ENCODE results near the gene RPP21.

RPP21 gene

DNA sequence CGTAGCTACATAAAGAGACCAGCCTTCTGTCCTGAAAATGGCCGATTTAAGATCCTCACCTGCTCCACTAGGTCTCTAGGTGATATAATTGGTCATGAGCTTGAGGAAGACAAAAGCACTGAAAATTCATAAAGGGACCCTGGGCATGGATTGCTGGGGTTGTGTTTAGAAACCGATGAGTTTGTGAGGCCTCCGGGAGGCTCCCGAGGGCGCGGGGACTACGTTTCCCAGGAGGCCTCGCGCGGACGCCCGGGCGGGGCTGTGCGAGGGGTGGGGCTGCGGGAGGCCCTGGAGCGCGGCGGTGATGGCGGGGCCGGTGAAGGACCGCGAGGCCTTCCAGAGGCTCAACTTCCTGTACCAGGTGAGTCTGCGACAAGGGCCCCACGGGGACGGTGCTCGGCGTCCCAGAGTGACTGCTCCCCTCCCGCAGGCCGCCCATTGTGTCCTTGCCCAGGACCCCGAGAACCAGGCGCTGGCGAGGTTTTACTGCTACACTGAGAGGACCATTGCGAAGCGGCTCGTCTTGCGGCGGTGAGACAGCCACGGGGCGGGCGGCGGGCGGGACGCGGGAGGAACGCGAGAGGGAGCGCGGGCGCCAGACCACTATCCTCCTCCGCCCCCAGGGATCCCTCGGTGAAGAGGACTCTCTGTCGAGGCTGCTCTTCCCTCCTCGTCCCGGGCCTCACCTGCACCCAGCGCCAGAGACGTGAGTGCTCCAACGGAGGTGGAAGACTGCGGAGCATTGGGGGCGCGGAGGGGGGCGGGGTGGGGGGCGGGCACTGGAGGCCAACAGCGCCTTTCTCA, at the start of gene RPP21:
TSS of gene RPP21 (plus strand) at position 289 of the 804 bp plus-strand sequence. CDS start at position 305, 16 bp downstream.
- peak; percentile 75 for DNase-seq (ENCODE audit: low read depth)

DNA sequence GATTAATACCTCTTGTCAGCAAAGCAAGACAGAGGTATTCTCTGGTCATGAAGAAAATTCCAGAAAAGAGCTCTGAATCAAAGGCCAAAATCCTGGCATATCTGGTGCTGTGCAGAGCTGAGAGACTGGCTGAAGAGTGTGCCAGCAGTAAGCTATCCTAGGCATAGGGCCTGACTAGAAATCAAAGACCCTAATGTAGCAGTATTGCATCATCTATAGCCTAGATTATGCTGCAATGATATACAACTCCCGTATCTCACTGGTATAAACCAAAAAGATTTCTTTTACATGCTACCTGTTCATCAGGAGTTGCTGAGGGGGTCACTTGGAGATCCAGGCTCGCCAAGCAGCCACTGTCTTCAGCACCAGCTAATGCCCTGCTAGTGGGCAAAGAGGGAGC, 49.1 kb upstream of the RPP21 start:
- no peak for DNase-seq (ENCODE audit: low read depth)

DNA sequence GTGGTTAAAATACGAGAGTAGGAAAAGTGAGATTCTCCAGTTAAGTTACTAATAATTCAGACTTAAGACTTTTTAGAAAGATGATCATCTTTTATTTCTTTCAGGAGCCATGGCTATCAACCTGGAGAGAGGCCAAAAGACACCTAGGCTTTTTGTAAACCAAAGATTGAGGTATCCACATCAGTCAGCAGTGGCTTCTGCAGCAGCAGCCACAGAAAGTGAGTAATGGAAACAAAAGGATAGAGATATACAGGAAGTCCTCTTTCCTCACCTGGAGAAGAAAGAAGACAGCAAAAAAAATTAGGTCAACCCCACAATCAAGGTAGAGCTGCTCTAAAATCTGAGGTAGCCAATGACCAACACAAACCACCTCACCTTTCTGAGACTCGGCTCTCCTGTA, 41.0 kb upstream of the RPP21 start:
- no peak for DNase-seq (ENCODE audit: low read depth)

DNA sequence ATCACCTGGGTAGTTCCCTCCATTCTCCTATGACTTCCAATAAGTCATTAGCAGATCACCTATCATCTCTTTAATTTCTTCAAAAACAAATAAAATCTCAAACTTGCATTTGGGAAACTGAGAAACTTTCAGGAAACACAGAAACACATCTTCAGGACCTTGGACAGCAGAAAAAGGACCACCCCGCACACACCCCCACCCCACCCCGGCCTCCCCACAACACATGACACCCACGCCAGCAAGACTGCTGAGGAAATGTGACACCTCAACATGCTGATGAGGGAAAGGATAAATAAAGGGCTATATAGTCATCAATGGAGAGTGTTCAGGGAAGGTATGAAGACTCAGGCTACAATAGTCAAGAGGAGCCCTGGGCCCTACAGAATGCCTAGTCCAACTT, 33.9 kb upstream of the RPP21 start:
- no peak for DNase-seq (ENCODE audit: low read depth)

DNA sequence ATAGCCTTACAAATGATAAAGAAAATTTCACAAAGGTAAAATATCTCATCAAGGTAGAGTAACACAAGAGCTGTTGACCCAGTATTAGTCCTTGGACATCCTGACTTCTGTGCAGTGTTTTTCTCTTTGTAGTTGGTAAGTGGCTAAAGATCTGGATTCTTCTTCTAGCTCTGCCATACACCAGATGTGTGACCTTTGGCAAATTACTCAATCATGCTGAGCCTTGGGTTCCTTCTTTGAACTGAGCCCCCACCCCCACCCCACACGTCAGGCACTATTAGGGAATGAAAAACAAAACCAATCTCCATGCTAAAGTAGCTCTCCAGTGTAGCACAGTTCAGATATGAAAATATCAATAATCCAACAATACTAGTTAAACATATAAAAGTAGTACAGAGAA, 33.3 kb upstream of the RPP21 start:
- no peak for DNase-seq (ENCODE audit: low read depth)

DNA sequence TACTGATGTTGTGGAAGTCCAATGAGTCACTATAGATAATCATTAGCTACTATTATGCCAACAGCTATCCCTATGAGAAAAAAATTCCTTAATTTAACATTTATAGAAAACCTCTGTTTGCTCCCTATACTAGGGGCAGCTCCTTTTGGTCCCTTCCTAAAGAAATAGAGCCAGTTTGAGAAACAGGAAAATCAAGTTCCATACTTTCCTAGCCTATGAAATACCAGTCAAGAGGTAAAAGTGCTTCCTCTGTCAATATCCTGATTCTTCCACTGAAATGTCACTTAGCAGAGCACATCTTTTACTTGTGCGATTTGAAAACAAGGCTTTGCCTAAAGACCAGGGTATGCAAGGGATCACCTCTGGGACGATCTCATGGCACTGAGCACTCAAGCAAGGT, 32.7 kb upstream of the RPP21 start:
- DNase-seq (ENCODE audit: low read depth), result no peak

DNA sequence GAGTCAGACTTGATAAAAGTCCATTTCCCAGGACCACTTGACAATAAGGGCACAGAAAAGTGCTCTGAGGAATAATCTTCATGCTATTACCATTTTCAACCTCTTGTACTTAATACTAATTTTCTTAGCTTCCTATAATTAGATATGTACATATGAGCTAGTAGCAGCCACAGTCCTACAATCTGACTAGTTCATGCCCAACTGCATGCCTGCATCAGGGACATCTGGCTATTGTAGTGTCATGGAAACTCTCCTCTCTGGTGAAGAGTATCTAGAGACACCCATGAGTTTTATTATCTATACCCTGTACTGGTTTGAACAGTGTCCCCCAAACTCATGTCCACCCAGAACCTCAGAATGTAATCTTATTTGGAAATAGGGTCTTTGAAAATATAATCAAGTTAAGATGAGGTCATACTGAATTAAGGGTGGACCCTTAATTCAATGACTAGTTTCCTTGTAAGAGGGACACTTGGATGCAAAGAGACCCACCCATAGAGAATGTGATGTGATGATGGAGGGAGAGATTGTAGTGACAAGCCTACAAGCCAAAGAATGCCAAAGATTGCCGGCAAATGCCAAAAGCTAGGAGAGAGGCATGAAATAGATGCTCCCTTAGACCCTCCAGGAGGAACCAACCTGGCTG, 32.2 kb upstream of the RPP21 start:
- DNase-seq (ENCODE audit: low read depth), result no peak

DNA sequence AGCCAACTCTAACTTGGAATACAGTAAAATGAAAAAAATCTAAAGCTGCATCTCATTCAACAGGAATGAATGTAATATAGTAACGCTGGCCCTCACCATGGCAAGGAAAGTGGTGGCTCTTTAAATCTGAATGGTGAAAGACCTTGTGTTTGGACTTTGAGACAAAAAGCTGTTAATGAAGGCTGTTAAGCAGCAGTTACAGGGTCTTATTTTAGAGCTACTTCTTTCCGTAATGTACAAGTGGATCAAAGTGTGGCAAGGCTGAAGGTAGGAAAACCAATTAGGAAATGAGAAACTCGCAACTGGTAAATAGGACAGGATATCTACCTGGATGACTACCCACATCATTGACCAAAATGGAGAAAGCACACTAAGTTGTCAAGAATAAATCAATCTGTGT, 29.8 kb upstream of the RPP21 start:
- no peak for DNase-seq (ENCODE audit: low read depth)

DNA sequence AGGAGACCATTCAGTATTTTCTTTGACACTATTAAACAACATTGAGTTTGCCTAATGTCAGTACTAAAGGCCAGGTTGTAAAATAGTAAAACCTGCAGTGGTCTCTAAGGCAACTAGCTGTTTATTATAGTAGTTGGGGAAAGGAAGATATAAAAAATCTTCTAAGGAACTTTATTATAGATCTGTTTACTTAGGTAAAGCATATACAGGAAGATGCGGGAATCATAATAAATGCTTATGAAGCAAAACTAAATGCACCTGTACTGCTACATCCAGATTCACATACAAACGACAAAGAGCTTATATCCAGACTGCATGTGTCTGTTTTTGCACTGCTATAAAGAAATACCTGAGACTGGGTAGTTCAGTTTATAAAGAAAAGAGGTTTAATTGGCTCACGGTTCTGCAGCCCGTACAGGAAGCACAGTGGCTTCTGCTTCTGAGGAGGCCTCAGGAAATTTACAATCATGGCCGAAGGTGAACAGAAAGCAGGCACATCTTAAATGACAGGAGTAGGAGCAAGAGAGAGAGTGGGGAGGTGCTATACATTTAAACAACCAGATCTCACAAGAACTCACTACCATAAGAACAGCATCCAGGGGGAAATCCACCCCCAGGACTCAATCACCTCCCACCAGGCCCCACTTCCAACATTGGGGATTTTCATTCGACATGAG, 26.9 kb upstream of the RPP21 start:
- DNase-seq (ENCODE audit: low read depth), result no peak

DNA sequence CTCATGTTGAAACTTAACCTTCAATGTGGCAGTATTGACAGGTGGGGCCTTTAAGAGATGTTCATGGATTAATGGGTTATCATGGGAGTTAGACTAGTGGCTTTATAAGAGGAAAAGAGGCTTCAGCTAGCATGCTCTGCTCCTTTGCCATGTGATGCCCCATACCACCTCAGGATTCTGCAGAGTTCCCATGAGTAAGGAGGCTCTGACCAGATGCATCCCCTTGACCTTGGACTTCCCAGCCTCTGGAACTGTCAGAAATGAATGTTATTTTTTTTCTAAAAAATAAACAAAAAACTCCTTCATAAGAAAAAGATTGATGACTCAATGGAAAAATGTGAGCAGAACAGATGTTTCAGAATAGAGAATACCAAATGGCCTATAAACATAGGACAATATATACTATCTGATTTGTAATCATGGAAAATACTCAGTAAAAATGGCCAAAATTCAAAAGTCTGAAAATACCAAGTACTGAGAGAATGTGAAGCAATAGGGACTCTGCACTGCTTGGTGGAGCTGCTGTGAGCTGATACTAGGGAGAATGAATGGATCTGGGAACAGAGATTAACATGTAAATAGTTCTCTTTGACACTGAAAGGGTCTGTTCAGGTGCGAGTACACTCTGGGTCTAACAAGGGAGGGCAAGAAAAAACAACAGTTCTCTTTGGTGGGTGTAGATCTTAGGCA, 25.7 kb upstream of the RPP21 start:
- no peak for DNase-seq (ENCODE audit: low read depth)

DNA sequence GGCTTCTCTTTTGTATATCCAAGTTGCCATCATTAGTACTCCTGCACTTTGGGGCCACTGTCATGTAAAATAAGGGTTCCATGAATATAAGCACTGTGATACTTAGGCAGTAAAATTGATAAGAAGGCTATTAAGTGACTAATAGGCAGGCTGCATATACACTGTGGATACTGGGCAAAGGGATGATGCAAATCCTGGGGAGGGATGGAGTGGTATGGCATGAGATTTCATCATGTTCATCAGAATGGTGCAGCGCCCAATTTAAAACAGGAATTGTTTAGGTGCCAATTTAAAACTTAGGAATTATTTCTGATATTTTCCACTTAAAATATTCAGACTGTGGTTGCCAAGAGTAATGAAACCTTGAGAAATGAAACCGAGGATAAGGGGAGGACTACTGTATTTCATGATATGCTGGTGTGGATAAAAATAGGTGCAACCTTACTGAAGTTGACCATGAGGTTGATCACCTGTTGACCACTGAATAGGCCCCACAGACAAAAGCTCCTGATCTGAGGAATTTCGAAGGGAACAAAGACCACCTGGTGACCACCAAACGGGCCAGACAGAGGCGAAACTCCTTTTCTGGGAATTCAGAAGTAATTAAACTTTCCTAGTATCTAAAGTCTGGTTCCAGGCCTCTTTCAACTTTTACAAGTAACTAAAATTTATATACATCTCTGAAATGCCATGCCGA, 23.1 kb upstream of the RPP21 start:
- DNase-seq (ENCODE audit: low read depth), result no peak

DNA sequence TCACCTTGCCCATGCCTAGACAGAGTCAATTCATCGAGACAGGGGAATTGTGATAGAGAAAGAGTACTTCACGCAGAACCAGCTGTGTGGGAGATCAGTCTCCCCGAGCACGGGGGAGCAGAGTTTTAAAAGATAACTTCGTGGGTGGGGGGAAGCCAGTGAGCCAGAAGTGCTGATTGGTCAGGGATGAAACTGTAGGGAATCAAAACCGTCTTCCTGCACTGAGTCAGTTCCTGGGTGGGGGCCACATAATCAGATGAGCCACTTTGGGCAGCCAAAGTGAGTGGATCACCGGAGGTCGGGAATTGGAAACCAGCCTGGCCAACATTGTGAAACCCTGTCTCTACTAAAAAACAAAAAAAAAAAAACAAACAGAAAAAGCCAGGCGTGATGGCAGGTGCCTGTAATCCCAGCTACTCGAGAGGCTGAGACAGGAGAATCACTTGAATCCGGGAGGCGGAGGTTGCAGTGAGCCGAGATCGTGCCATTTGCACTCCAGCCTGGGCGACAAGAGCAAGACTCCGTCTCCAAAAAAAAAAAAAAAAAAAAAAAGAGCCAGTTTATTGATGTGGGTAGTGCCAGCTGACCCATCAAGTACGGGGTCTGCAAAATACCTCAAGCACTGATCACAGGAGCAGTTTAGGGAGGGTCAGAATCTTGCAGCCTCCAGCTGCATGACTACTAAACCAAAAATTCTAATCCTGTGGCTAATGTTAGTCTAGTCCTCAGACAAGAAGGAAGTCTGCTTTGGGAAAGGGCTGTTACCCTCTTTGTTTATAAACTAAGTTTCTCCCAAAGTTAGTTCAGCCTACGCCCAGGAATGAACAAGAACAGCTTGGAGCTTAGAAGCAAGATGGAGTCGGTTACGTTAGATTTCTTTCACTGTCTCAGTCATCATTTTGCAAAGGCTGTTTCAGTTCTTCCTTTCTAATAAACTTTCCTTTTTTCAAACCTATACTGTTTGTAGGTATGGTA, 22.1 kb upstream of the RPP21 start:
- no peak for DNase-seq (ENCODE audit: low read depth)

DNA sequence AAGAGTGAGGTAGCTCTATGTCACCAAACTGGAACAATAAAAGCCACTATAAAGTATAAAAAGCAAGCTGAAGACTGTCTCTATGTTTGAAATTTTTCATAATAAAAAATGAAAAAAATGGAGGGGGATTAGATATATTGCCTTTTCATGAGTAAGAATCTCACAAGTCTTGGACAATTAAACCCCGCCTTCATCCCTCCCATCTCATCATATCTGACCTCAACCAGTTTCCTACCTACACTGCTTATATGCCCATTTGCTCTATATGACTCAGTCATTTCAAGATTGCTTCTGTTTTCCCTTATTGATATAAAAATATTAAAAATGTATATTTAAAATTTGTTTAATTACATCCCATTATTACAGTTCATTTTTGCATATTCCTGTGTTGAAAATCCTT, 21.1 kb upstream of the RPP21 start:
- DNase-seq (ENCODE audit: low read depth), result no peak

DNA sequence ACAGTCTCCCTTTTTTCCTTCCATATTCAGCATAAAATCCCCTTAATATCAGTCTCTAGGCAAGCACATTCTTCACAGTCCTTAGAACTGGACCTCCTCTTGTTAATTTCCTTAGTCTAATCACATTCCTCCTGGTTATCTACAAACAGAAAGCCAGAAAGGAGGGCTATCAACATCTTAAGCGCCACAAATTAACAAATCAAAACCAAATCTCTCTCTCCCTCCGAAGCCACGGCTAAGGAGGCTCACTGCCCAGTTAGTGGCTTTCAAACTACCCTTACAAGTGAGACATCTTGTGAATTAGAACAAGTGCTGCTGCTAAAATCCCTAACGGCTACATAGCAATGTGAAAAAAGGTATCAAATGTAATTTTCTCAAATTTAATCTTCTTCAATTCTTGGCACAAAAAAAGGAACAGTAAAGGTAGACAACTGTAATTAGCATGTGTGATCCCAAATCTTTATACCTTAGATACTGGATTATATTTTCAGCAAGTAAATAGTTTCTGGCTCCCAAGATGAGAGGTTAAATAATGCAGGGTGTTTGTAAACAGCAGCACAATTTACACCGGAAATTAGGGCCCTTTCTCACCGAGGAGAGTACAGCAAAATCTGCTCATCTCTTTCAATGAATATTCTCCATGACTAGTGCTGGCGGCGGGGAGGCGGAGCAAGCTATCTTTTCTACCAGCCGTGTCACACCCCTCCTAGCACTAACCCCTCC, 19.6 kb upstream of the RPP21 start:
- peak; percentile 73 for DNase-seq (ENCODE audit: low read depth)

DNA sequence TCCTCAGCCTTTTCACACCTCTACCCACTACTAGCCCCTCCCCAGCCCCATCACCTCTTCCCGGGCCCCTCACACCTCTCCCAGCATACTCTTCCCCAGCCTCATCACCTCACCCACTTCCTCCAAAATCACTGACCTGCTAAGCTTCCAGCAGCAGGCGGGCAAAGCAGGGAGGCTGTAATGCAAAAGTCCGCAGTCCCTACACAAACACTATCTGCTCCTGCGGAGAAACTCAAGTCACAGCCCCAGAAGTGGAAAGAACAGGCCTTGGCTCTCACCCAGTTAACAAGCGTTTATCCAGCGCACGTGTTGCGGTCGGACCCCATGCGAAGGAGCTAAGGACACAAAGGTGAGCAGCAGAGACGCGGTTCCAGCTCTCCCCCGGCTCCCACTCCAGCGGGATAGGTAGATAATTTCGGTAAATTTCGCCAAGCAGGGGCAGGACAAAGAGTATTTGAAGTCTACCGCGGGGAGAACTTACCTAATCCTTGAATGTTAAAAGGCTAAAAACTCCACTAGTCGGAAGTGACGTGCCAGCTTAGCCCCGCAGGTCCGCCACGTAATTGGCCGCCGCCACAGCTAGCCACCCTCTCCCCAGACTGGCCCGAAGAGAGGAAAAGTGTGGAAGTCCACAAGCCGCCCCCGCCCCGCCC, 19.0 kb upstream of the RPP21 start:
- peak; percentile 70 for DNase-seq (ENCODE audit: low read depth)

DNA sequence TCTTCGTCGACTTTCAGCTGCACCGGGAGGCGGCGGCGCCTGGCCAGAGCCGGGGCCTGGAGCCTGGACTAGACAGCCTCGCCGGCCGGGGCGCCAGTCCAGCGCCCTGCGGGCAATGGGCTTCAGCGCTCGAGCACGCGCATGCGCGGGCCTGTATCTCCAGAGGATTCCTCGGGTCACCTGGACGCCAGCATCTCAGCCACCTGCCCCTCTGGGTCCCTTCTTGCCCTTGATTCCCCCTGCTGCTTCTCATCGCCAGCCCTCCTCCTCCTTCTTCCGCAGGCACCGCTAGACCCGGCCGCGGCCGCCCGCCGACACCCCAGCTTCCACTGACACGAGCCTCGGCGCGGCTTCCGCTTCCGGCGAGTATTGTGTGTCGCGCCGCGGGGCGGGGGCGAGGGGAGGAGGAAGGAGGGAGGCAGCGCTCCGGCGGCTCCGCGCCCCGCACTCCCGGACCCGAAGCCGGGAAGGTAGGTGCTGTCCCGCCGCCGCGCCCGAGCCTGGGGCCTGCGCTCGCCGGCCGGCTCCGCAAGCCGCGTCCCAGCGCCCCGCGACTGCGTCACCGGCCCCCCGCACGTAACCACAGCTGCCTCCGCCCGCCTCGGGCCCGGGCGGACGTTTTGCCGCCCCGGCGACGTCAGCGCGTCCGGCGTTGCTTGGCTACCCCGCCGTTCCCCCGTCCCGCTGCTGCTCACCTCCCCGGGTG, 18.3 kb upstream of the RPP21 start, which contains the start of gene TRIM39:
TSS of gene TRIM39 (plus strand) at position 402 of the 706 bp plus-strand sequence. CDS start 2,391 bp downstream, outside the sequence.
- peak; percentile 91 for DNase-seq (ENCODE audit: low read depth)

DNA sequence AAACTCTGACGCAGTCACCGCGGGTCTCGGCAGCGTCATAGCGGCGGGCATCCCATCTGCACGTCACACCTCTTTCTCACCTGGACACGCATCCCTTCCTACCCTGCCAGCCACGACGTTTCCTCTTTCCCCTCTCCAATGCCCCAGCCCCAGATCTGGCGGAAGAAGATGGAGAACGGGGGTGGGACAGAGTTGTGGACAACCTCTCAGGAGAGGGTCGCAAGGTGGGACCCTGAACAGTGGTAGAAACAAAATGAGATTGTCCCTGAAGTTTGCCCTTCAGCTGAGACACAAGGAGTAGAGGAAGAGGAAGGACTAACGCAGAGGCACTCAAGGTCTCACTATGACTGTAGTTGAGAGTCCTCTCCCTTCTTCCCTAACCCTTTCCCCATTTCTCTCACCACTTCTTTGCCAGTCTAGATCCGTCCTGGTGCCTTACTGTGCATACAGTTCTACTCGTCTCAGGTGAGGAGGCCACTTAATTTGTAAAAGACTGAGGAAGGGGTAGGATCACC, 17.7 kb upstream of the RPP21 start:
- DNase-seq (ENCODE audit: low read depth), result no peak

DNA sequence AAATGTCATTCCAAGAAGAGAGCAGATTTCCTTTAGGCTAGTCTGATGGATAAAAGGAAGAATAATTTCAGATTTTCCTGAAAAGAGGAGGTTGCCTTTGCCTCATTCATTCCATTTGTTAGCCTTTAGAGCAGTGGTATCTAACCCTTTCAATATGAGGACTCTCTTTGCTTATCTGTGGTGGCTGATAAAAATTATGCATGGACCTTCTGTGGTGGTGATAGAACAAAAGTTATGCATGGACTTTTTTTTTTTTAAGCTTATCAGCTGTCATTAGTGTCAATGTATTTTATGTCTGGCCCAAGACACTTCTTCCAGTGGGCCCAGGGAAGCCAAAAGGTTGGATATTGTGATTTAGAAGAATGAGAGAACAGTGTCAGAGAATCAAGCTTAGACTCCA, 16.6 kb upstream of the RPP21 start:
- DNase-seq (ENCODE audit: low read depth), result no peak
